ENCODE measurements around the gene RIMS1.
"Not testable (repeated sequence)": the region's sequence is repeated elsewhere in the genome, so short reads cannot be mapped to it uniquely, and the experiment has no call there.

Gene RIMS1

DNA sequence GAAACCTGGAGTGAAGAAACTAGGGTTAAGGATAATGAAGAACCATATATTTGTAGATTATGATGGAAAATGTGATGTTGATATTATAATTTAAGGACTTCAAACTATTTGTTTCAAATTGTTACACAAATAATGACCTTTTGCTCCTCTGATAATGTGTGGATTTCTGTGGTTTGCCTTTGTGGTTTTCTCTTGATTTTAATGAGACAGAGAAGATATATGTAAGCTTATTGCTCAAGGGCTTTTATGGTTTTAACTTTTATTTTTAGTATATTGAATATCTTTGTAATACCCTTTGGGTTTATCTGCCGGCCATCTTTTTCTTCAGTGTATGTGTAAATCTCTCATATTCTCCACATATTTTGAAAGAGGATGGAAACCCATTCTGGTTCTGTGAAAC is 362.3 kb downstream of the RIMS1 start:
- no peak for DNase-seq

DNA sequence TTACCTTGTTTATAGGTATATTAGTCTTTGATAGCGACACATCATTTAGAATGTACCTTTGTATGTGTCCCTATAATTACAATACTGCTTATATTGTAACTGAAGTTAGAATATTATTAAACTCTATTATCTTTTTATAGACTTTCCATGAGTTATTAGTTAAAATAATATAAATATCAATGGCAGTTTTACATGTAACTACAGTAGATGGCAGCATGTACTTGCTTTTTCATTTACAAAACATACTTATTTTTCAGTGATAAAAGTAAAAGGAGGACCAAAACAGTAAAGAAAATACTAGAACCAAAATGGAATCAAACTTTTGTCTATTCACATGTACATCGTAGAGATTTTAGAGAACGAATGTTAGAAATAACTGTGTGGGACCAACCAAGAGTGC is 364.3 kb downstream of the RIMS1 start:
- no peak for DNase-seq

DNA sequence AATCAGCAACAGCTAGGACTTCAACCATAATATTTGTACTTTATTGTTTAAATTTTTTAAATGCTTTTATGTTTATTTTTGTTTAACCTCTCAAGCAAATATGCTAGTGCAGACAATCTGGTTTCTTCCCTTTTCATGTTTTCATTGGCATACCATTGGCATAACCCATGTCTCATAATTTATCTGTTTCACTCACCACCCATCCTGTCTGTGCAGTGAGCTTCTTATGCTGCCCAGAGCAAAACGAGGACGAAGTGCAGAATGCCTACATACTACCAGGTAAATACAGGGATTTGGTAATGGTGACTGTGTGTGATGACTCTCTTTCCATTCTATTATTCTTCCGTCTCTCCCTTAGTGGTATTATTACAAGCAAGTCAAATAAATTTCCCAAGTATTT is 374.1 kb downstream of the RIMS1 start:
- no peak for DNase-seq

DNA sequence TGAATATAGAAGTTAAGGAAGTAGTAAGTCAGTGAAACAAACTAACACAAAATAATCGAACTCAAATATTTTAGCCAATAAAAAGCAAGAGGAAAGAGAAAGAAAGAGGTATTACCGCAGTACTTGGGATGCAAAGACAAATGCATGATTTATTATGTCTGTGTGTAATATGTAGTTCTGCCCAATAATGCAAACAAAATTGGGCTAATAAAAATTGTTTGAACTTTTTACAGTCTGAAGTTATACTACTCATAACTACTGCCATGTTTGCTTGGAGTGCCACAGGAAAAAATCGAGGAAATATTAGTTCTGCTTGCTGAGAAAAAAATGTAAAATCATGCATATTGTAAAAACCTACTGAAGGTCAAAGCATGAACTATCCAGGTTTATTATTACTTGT is 375.2 kb downstream of the RIMS1 start:
- DNase-seq: no peak

DNA sequence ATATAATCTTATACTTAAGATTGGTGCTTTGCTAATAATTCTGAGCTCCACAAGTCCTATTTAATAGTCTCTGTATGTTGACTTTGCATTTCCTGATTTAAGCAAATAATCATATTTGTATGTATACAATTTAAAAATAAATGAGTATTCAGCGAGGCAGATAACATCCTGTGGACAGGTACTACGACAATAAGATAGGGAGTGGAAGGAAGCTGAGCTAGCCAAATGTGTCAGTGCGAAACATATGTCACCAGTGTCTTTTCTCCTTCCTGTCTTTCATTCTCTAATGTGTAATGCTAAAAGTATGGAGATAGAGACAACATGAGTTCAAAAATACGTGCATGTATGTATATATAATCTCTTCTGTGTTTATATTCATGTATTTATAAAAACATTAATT is 375.9 kb downstream of the RIMS1 start:
- no peak for DNase-seq

DNA sequence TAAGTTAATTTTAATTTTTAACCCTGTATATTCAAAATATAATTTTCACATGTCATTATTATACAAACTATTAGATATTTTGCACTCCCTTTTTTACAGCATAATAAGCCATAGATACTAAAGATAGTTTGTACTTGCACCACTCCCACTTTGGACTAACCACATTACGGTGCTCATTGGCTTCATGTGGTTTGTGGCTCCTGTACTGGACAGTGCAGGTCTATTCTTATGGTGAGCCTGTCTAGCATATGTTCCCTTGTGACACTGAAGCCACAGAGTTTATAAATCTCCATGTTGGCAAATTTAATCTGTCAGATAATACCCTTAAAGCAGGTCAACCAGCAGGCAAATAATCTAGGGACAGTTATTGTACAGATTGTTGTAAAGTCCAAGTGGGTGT is 381.1 kb downstream of the RIMS1 start:
- DNase-seq: no peak

DNA sequence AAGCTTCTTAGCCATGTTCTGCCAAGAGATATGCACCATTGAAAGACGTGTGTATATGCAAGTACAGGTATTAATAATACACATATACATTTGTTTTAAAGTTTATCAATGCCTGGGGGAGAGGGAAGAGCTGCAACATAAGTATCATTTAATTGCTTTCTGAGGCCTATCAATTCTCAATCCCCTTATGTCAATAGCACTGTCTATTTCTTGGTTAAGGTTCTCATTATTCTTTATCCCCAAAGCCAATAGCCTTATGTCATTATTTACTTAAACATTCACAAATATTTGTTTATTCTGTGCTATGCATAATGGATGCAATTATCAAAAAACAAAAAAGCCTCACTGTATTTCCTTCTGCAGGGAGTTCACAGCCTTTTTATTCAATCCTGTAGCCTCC is 385.2 kb downstream of the RIMS1 start:
- no peak for DNase-seq

DNA sequence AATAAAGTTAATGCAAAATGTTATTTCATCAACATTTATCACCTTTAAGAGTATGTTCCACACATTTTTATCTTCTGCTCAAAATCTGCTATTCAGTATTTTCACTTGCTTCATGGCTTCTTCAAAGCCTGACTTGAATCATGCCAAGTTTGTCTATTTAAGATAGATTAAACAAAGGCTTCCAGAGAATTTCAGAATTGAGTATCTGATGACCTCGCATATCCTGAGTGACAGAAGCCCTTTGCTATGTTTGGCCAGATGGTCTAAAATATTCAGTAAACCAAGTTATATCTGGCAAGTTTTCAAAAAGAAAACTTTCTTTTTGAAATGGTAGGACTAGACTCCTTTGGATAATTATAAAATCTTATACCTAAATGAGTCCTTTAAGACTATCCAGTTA is 386.6 kb downstream of the RIMS1 start:
- DNase-seq: no peak

DNA sequence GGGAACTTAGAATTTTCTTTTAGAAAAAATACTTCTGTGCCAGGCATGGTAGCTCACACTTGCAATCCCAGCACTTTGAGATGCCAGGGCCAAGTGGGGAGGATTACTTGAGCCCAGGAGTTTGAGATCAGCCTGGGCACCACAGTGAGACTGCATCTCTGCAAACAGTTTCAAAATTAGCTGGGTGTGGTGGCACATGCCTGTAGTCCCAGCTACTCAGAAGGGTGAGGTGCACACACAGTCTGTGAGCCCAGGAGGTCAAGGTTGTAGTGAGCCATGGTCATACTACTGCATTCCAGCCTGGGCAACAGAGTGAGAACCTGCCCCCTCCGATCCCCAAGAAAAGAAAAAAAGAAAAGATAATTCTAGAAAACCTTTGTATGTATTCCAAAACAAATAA is 389.5 kb downstream of the RIMS1 start:
- no peak for DNase-seq

DNA sequence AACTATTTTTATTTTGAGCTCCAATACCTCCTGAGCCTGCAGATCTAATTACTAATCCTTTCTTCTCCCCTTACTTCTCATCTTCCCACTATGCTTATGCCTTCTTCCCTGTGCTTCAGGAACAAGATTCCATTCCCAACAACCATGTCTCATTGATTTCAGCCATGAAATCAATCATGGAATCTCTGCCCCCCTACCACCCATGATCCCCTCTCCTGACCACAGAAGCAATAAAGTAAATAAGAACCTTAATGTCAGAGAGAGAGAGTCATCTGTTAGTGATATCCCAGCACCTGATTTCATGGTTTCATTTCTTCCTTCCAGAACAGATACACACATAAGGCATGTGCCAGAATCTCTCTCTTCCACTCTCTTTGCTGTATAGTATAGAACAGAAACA is 395.9 kb downstream of the RIMS1 start:
- no peak for DNase-seq

DNA sequence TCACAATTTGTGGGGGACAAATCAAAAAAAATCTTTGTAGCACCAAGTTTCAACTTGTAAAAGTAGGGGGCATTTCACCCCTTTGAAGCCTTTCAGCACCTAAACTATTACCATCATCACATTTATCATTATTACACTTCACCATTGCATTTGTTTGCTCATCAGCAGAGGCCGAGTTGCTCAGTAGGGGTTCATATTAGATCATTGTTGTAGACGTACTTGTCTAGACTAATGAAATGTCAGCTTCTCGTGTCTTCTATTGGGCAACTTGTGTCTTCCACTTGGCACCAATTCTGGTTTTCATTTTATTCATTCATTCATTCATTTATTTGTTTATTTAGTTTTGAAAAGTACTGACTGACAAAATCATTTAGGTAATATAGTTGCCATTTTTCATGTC is 397.2 kb downstream of the RIMS1 start:
- DNase-seq: no peak

DNA sequence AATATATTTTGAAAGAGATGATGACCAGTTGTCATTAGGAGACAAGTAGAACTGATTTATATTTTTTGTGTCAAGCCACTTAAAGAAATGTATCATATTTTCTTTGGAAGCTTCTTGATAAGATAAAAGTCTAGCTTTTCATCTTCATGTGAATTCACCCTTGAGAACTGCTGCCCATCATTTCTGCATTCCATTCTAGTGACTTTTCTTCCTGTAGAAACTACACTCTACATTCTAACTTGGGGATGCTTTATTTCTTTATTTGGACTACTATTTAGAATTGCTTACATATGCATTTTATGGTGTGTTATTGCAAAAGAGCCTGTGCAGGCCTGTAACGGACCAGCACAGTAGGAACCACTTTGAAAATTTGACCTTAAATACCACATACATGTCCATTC is 400.6 kb downstream of the RIMS1 start:
- no peak for DNase-seq

DNA sequence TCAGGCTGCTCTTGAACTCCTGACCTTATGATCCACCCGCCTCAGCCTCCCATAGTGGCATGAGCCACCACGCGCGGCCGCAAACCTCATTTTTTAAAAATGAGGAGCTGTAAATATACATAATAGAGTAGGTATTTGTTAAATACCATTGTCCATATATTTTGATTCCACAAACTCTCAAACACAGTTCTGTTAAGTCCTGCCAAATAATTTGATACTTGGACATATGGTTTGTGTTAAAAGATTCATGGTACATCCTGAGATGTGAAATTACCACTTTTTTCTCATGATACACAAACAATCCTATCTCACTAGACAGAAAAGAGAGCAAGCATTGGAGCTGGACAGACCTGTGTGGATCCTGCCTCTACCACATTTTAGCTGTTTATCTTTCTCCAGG is 401.5 kb downstream of the RIMS1 start:
- no peak for DNase-seq

DNA sequence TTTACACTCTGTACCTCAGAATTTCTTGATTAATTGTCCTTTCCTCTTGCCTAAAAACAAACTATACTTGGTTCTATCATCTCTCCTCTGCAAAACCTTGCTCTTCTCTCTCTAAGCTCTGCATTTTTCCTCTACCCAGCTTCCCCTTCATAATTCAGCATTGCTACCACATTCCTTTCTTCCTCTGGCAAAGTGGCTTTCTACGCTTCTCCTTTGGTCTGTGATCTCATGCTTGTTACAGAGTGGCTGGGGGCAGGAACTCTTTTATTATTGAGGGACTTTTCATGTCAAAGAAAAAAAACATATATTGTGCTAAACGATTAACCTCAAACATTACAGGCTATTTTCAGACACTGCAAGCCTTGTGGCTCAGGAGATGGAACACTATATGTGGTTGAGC is 402.2 kb downstream of the RIMS1 start:
- no peak for DNase-seq

DNA sequence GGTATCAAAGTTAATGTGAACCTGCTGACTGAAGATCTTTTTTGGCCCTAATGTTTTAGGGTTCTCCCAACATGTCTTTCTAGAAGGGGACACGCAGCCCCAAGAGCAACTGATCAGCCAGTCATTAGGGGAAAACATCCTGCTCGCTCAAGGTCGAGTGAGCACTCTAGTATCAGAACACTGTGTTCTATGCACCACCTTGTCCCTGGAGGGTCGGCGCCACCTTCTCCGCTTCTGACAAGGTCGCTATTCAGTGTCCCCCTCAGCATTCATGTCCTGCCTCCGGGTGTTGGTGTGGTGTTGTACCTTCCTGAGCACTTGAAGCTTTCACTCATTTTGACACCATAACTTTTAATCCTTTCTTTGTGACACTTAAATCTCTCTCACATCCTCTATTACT is 404.3 kb downstream of the RIMS1 start:
- DNase-seq: no peak

DNA sequence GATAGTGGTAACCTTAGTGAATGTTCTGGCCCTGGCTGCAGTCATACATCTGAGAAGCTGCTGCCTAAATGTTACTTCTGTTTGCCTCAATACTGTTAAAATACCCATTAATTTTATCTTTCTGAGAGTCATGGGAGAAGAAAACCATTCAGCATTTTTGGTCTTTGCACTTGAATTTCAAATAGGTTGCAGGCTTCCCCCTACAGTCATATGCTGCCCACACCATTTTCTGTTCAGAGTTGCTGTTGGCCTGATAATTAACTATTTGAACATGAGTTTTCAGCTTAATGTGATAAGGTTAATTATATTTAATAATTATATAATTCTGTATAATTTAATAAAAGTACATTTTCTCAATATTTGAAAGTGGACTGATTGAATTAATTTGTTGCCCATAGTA is 410.0 kb downstream of the RIMS1 start:
- no peak for DNase-seq

DNA sequence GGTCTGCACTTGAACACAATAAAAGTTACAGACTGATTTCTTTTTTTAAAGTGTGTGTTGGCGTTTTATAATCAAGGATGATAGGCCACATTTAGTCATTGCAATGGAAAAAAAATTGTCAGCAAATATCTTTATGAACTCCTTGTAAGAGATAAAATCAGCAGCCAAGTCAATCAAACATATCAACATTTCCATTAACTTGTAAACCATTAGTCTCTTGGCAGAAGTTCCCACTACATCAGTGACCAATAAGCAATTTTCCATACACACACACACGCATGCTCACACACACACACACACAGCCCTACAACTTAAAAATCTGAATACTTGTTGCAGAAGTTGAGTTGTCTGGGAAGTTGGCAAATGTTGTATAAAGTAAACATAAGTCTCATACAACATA is 419.6 kb downstream of the RIMS1 start:
- DNase-seq: no peak

DNA sequence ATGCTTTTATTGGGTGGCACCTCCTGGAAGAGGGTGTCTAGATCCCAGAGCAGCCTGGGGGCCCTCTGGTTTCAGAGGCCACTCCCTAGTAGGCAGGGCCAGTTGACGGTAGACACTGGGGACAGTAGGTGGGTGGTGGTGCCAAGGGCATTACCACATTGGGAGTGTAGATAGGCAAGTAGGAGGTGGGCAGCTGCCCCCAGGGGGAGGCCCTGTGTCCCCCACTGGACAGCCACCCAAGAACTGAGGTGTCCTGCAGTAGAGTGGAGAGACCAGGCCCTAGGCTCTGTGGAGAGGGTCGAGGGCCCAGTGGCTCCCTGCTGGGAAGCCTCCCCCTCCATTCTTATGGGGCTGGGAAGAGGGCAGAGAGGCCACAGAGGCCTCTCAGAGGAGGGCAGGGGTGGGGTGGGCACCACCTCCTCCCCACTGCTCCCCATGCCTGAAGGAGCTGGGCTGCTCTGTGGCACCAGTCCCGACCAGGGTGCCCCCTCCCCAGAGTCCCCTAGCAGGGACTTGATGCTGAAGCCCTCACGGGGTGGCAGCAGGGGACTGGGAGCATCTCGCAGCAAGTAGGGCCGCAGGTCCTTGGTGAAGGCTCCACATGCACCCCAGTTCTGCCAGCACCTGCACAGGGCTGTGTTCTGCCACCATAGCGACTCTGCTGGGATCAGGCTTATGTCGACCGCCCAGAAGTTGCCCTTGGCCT is 430.5 kb downstream of the RIMS1 start:
- no peak for DNase-seq

DNA sequence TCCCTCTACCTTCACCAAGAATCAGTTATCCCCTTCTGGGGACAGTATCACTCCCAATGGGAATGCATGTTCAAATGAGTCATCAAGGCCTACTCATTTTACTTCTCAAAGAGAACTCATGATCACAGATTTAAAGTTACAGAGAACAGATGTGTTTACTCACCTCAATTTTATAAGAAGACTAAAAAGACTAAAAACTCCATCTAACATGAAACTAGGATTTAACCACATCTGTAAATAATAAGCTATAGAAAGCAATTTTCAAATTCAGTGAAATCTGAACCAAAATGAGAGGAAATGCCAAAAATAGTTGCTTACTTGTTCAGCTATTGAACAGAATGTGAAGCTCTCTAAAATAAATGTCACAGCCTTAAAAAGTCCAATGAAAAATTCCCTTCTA is 435.4 kb downstream of the RIMS1 start:
- DNase-seq: no peak

DNA sequence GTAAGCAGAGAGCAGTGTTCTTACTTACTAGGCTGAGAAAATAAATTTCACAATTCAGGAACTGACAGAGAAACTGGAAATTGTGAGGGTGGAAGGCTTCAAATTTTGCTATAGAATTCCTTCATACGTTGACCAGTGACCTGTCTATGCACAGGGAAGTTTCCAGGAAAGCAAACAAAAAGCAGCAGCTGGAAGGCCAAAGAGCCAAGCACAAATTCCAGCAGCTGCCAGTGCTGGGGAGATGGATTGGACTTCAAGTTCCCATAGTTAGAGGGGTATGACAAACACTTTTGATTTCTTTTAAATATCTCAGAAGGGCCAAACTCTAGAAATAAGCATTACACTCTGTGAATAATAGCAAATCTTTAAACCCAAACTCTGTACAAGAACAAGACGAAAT is 436.4 kb downstream of the RIMS1 start:
- DNase-seq: no peak

DNA sequence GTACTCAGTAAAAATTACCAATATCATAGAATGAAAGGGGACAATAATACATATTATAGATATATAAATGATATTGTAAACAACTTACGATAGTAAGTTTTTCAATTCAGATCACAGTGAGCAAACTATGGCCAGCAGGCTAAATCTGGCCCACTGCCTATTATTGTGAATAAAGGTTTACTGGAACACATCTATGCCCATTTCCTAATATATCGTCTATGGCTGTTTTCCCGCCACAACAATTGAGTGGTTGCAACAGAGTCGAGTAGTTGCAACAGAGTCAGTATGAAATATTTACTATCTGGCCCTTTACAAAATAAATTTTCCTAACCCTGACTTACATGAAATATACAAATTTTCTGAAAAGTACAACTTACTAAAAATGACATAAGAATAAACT is 438.2 kb downstream of the RIMS1 start:
- DNase-seq: no peak

DNA sequence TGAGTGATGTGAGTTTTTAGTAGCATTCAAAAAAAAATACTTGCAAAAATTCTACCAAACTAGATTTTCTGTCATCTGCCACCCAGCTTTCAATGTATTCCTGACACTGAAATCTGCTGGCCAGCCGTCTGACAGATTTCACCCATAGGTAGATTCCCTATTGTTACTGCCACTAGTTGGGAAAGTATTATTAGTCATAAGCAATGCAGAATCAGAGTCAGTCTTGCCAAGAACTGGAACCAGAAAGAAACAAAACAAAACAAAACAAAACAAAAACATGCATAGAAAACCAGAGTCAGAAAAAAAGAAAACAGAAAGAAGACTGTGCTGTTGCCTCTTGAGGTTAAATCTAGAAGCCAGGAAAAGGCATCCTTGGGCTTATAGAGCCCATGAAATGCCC is 442.4 kb downstream of the RIMS1 start:
- no peak for DNase-seq

DNA sequence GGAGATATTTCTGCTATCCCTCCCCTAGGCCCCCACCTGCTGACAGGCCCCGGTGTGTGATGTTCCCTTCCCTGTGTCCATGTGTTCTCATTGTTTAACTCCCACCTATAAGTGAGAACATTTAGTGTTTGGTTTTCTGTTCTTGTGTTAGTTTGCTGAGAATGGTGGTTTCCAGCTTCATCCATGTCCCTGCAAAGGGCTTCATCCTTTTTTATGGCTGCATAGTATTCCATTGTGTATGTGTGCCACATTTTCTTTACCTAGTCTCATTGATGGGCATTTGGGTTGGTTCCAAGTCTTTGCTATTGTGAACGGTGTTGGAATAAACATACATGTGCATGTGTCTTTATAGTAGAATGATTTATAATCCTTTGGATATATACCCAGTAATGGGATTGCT is 448.9 kb downstream of the RIMS1 start:
- not testable (repeated sequence) for DNase-seq

DNA sequence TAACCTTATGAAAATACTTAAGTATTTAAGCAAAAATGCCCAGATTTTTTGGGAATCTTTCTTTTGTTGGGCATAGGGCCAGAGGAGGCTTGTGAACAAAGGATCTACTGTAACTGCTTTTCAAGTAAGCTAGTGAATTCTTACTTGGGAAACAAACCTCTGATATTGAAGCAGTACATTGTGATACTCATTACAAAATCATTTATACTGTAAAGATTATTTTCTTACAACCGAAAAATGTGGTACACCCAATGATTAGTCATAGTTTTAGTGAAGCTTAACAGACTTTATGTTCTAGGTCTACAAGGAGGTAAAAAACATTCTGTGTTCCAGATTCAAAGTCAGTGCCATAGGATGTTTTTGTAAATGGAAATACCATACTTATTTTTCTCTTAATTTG is 462.6 kb downstream of the RIMS1 start:
- DNase-seq: no peak

DNA sequence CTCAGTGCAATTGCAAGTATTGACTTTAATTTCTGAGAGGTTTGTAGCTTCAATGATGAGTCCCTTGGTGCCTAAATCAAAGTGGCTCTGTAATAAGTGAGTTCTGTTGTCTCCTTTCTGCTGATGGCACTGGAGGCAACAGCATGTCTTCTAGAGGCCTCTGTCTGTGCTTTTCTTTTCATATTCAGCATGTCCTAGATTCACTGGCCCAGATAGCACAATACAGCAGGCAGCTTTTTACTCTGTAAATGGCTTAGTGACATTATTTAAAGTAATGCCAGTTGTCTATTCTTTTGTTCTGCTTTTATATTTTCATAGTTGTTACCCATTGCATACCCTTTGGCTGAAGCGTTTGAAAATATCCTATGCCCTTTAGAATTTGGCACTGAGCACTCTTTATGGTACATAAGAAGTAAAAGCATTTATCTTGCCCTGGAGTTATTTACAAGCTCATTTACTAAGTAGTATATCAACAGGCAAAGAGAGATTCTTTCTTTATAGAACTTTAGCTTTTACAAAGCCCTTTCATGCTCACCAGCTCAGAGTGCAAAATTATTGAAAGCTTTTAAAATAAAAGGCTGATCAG is 464.0 kb downstream of the RIMS1 start:
- DNase-seq: no peak

Measured in NCI-H526 (cell line).